Astrocyte (in vitro differentiated cells and primary cell): ENCODE data around the gene RAB3D.

Source experiments
- CTCF ChIP-seq: IDR thresholded peaks from 2 replicates; pipeline ENCODE4 v1.5.1; 2011; ENCODE audit warnings: low read depth, mild to moderate bottlenecking, inconsistent platforms, low read length, moderate library complexity; ENCODE audit not compliant: insufficient read depth
- EZH2 ChIP-seq: IDR thresholded peaks from 2 replicates; pipeline ENCODE4 v1.6.1; 2012; ENCODE audit warnings: mild to moderate bottlenecking, low read length, inconsistent platforms; ENCODE audit not compliant: insufficient read depth

GRCh38 chr19:11335449-11336146, 3.9 kb downstream of the RAB3D start:
- TF ChIP-seq CTCF (no peak), EZH2 (no peak)
